ENCODE measurements around the gene LACTB.

The LACTB gene

DNA sequence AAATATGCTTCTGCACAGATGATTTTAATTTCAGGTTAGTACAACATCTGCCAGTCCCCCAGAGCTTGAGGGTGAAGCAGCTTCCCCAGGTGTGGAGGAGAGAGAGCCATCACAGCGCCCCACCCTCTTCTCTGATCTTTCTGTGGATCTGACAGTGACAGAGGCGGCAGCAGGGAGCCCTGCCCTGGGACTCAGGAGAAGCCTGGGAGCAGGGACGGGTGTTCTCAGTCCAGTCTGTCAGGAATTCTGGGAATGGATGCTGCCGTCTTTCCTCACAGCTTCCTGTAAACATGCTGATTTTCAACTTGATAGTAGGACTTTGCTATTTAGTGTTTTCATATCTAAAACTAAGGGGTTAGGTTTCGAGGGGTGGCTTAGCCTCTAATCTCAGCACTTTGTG lies 56.4 kb downstream of the LACTB start:
- DNase-seq (ENCODE audit: low spot score) = no peak

DNA sequence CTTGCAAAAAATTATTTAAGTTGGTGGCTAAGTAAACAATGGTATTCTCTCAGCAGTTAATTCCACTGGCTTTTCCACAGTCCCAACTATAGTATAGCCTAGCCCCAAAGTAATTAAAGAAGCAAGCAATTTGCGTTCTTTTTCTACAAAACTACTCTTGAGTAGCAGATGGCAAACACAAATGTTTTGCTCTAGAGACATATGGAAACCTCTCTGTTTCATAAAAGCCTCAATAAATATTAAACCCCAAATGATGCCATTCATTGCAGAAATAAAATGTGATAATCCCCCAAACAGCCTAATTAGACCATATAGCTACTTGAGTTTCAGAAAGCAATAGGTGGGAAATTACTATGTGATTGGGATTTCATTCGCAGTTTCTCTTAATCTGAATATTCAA lies 59.1 kb downstream of the LACTB start:
- no peak for DNase-seq (ENCODE audit: low spot score)

DNA sequence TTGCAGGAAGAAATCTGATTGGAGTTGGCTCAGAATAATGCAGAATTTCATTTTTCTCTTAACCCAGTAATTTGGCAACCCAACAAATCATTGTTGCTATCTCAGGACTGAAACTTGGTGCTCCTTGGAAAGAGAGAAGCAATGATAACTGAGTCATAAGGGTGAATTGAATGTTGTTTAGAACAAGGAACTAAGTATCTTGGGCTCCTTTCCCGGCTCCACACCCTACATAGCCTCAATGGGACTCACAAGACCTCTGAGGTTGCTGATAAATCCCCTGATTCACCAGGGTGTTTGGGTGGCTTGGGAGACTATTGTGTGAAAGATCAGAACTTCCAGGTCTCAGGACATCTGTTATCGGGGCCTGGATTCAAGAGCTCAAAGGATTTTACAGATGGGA lies 60.0 kb downstream of the LACTB start:
- no peak for DNase-seq (ENCODE audit: low spot score)

DNA sequence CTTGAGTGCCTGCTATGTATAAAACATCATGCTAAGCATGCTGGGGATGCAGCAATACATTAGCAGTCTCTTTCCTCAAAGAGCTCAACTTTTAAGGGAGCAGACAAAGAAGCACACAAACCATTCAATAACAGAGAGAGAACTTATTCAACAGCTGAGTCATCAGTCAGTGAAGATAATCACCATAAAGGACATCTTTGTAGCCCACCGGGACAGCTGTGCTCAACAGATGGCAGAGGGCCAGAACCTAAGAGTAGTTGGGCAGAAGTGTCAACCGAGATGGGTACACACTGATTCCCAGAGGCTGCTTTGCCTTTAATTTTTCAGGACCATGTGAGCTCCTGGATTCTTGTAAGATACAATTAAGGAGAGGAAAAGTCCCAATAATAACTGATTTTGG lies 63.5 kb downstream of the LACTB start:
- no peak for DNase-seq (ENCODE audit: low spot score)

DNA sequence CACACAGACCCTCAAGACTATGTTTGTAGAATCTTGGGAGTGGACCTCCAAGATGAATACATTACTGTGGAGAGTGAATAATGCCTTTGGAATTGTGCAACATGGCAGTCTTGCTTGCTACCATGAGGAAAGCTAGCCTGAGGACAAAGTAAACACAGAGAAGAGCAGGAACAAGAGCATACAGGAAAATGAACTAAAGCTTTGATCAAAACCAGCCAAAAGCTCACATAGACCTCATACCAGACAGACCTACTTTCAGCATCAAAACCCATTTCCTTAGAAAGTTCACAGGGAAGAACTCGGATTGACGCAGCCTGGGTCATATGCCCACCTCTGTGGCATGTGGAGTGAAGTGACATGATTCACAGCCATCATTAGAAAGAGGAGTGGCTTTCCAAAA lies 64.4 kb downstream of the LACTB start:
- no peak for DNase-seq (ENCODE audit: low spot score)

DNA sequence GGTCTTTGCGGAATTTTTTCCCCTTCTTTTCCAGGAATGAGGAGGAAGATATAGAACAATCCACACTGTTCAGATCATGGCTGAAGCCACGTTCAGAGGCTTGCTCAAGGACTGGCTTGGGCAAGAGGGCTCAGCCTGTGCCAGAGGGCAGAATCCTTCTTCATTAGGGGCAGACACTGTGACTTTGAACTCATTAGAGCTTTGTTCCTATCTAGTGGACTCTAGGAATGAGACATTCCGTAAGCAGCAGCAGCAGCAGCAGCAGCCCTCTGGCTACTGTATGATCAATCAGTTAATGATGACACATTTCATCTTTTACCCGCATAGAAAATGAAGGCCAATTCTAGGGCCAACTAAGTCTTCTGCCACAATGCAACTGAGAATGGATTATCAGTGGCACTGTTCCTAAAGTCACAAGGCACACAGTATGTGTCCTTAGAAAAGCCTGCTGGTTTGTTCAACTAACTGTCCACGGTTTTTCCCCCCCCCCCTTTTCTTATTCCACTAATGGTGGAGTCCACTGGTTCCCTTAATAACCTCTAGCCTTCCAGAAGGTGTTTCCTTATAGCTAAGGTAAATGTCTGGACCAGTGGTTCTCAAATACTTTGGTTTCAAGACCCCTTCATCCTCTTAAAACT lies 66.0 kb downstream of the LACTB start:
- no peak for DNase-seq (ENCODE audit: low spot score)

DNA sequence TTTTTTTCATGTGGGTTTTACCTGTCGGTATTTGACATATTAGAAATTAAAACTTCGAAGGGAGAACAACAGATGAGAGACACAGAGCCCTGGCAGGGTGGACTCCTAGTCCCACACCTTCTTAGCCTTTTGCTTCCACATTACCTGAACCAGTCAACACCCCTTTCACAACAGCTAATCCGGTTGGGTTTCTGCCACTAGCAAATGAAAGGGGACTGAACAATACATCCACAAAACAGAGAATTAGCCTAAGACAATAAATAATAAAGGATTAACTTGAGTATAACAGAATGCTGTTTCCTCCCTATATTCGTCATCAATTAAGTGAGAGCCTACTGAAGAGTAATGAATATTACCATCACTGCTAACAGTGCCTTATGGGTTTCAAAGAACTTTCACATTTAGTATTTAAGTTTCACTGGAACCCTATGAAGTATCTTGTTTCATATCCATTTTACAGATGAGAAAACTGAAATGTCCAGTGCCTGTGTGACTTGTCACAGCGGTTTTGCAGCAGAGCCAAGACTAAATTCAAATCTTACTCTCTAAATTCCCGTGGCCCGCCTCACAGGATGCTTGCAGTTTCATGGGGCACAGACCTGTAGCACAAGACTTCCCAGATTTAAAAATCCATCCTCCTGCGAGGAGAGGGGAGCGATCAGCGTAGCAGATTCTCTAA lies 66.7 kb downstream of the LACTB start:
- DNase-seq (ENCODE audit: low spot score) = no peak

DNA sequence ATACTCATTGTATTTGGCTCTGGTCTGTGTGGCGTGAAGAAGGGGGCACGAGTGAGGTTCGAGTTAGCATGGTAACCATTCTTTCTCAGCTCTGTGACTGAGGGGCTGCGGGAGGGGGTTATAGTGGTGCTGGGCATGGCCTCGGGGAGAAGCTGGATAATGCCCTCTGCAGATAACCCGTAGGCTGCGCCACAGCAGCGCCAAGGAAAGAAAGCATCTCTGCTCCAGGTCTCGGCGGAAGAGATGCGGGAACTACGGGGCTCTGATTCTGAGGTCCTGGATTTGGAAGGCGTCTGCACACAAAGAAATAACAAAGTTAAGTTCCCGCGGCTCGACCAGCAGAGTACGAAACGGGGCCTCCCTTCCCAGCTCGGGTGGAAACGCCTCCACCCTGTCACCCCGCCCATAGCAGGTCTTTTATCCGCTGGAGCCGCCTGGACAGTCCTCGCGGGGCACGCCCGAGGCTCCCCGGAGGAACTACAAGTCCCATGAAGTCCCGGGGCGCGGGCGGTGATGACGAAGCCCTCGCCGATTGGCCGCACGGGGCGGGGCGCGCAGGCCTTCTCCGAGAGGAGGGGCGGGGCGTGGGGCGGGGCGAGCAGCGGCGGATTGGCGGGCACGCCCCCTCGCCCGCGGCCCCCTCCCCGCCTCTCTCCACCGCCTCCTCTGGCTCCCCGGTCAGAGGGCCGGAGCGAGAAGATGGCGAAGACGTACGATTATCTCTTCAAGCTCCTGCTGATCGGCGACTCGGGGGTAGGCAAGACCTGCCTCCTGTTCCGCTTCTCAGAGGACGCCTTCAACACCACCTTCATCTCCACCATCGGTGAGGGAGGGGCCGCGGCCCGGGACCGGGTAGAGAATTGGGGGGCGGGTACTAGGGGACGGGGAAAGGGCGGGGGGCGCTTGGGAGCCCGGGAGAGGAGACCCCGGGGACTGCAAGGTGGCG lies 67.5 kb downstream of the LACTB start, which contains the start of gene RAB8B:
TSS of gene RAB8B (plus strand) at position 681 of the 946 bp plus-strand sequence. CDS start at position 700, 19 bp downstream.
- DNase-seq (ENCODE audit: low spot score) = peak; percentile 96

DNA sequence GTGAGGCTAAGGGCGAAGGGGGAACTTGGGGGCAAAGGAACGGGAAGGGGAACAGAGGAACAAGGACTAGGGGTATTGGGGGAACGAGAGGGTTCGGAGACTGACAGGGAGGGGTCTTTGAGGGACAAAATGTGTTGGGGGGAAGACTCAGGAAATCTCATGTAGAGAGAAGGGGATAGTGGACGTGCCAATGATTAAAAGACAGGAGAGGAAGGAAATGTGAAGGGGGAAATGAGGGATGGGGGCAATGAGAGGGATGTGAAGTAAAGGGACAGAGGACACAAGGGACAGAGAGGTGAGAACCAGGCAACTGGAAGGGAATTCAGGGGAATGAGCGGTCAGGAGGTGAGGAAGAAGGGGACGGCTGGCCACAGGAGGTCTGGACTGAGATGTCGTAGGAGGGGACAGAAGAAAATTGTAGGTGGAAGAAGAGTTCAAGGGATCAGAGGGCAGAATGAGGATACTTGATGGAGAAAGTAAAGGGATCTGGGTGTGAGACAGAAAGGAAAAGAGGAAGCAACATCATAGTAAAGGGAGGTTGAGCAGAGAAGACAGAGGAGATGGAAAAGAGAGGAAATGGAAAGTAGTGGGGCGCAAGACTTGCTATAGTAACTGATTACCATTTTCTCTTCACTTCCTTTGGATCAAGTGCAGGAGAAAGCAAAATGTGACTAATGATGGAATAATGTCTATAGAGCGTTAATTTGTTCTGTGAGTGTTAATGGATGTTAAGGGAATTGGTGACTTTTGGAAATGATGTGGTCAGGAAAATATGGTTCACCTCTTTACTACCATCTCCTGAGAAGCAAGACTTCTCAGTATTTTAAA lies 68.5 kb downstream of the LACTB start:
- no peak for DNase-seq (ENCODE audit: low spot score)

DNA sequence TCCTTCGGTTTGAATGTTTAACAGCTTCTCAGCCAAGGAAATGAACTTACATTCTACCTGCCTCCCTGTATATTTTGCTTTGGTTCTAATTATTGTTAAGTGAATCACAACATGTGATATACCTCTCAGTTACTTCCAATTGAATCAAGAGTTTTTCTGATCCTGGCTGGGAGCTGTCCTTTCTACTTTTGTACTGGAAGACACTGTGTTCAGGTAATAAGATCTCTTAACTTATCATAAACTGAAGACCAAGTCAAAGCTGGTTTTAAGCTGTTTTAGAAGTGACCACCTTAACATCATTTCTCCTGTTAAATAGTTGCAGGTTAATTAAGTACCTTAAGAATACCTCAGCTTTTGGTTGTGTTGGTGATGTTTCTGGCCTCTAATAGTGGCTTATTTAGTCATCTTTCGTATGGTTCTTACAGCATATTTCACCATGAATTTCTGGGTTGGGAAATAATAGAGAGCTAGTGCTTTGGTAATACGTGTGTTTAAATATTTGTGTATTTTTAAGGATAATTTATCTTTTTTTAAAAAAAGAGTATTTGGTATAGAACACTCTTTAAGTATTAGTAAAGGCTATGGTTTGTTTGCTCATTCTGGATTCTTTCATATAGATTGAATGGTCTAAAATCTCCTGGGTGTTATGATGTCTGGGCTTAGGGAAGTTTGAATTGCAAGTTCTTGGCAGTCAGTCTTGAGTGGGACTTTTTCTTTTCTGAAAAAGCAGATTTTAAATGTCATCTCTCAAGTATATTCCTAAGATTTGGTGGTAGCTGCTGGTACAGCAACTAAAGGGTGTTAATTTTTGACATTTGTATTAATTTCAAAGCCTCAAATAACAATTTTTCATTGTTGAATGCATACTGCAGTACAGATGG lies 69.3 kb downstream of the LACTB start:
- DNase-seq (ENCODE audit: low spot score) = no peak
